MM.1S (cell line): Measurements from ENCODE around the gene POU3F3.

Experiments
- DNase-seq: peaks from one replicate; pipeline ENCODE4 v3.0.0-alpha.2; 2015
- H2AFZ ChIP-seq: fragments of 300-600 bp; sonication (generic); 2 replicates; pipeline ENCODE4 v1.6.0; 2016; ENCODE audit warnings: antibody characterized with exemption, low read length
- H3F3A ChIP-seq: fragments of 300-600 bp; sonication (generic); 2 replicates; pipeline ENCODE4 v1.6.1; 2016; ENCODE audit warnings: mild to moderate bottlenecking, antibody characterized with exemption, low read length, moderate library complexity, mixed read lengths; ENCODE audit not compliant: insufficient read depth
- H3K27ac ChIP-seq: fragments of 300-600 bp; sonication (generic); 2 replicates; pipeline ENCODE4 v1.5.1; 2016; ENCODE audit warnings: mild to moderate bottlenecking, low read length
- H3K27me3 ChIP-seq: fragments of 300-600 bp; sonication (generic); replicated peaks from 2 replicates; pipeline ENCODE4 v1.6.0; 2016; ENCODE audit warnings: low read length; ENCODE audit not compliant: insufficient read depth
- H3K36me3 ChIP-seq: fragments of 300-600 bp; sonication (generic); replicated peaks from 2 replicates; pipeline ENCODE4 v1.6.1; 2016; ENCODE audit warnings: mild to moderate bottlenecking, low read length, mixed read lengths; ENCODE audit not compliant: insufficient read depth
- H3K4me1 ChIP-seq: fragments of 300-600 bp; sonication (generic); 2 replicates; pipeline ENCODE4 v1.6.1; 2016; ENCODE audit warnings: low read length, mixed read lengths
- H3K4me2 ChIP-seq: fragments of 300-600 bp; sonication (generic); 2 replicates; pipeline ENCODE4 v1.6.0; 2016; ENCODE audit warnings: low read depth, low read length
- H3K4me3 ChIP-seq: fragments of 300-600 bp; sonication (generic); 2 replicates; pipeline ENCODE4 v1.5.1; 2016; ENCODE audit warnings: low read length, mixed read lengths
- H3K79me2 ChIP-seq: fragments of 300-600 bp; sonication (generic); 2 replicates; pipeline ENCODE4 v1.6.1; 2016; ENCODE audit warnings: mixed run types, low read length, mixed read lengths
- H3K9ac ChIP-seq: fragments of 300-600 bp; sonication (generic); 2 replicates; pipeline ENCODE4 v1.6.1; 2016; ENCODE audit warnings: low read length, mixed read lengths
- H3K9me2 ChIP-seq: fragments of 300-600 bp; sonication (generic); replicated peaks from 2 replicates; pipeline ENCODE4 v1.6.1; 2016; ENCODE audit warnings: mild to moderate bottlenecking, low read length, mixed read lengths; ENCODE audit not compliant: insufficient read depth
- H3K9me3 ChIP-seq: fragments of 300-600 bp; sonication (generic); replicated peaks from 2 replicates; pipeline ENCODE4 v1.6.1; 2016; ENCODE audit warnings: mild to moderate bottlenecking, low read length, mixed read lengths; ENCODE audit not compliant: insufficient read depth
- H4K20me1 ChIP-seq: fragments of 300-600 bp; sonication (generic); 2 replicates; pipeline ENCODE4 v1.6.1; 2016; ENCODE audit warnings: mild to moderate bottlenecking, low read length, moderate library complexity, mixed read lengths; ENCODE audit not compliant: insufficient read depth
- CTCF ChIP-seq: fragments of 300-600 bp; sonication (generic); IDR thresholded peaks from 2 replicates; pipeline ENCODE4 v1.5.1; 2016; ENCODE audit warnings: antibody characterized with exemption, low read length, mixed read lengths
- EZH2 ChIP-seq: fragments of 300-600 bp; sonication (generic); optimal IDR thresholded peaks from 2 replicates; pipeline ENCODE3; 2017; ENCODE audit warnings: low read depth, mild to moderate bottlenecking, antibody characterized with exemption, low read length, mixed read lengths
- EZH2phosphoT487 ChIP-seq: fragments of 300-600 bp; sonication (generic); IDR thresholded peaks from 2 replicates; pipeline ENCODE4 v1.6.1; 2018; ENCODE audit warnings: antibody characterized with exemption, low read length

POU3F3 gene

GRCh38 chr2:104834431-104835153 is 19.3 kb upstream of the POU3F3 start:
- TF ChIP-seq EZH2 (no peak), EZH2phosphoT487 (no peak), CTCF (no peak)

GRCh38 chr2:104836265-104836664 is 17.6 kb upstream of the POU3F3 start:
- no peak for TF ChIP-seq EZH2phosphoT487
- TF ChIP-seq CTCF: no peak
- TF ChIP-seq EZH2: no peak
- Histone ChIP-seq H3K4me1 (no peaks in the 10 kb centered on the region), H3K4me2 (no peak overlapping the region), H3K9ac (no peak overlapping the region), H3K4me3 (no peak overlapping the region), H3K9me3 (no peaks in the 10 kb centered on the region), H3K27me3 (no peaks in the 10 kb centered on the region), H3K79me2 (no peaks in the 10 kb centered on the region), H3K9me2 (no peaks in the 10 kb centered on the region), H3K27ac (no peak overlapping the region), H4K20me1 (no peaks in the 10 kb centered on the region), H3F3A (no peaks in the 10 kb centered on the region), H3K36me3 (no peaks in the 10 kb centered on the region), H2AFZ (no peak overlapping the region)
- no peak for DNase-seq

More at GRCh38 chr2:104834431-104835153, 19.3 kb upstream of the POU3F3 start:
- Histone ChIP-seq H3F3A (no peaks in the 10 kb centered on the region), H3K9ac (no peak overlapping the region), H3K4me2 (no peak overlapping the region), H3K4me1 (no peaks in the 10 kb centered on the region), H3K9me2 (no peaks in the 10 kb centered on the region), H3K36me3 (no peaks in the 10 kb centered on the region), H2AFZ (no peak overlapping the region), H3K27me3 (no peaks in the 10 kb centered on the region), H3K27ac (no peak overlapping the region), H4K20me1 (no peaks in the 10 kb centered on the region), H3K9me3 (no peaks in the 10 kb centered on the region), H3K4me3 (no peak overlapping the region), H3K79me2 (no peaks in the 10 kb centered on the region)
- DNase-seq: no peak

GRCh38 chr2:104836841-104837240 is 17.1 kb upstream of the POU3F3 start:
- Histone ChIP-seq H3K4me3 (no peak overlapping the region), H3K27me3 (no peaks in the 10 kb centered on the region), H3K79me2 (no peaks in the 10 kb centered on the region), H3K4me1 (no peaks in the 10 kb centered on the region), H4K20me1 (no peaks in the 10 kb centered on the region), H3K36me3 (no peaks in the 10 kb centered on the region), H3K9ac (no peak overlapping the region), H3F3A (no peaks in the 10 kb centered on the region), H3K9me3 (no peaks in the 10 kb centered on the region), H3K9me2 (no peaks in the 10 kb centered on the region), H3K27ac (no peak overlapping the region), H2AFZ (no peak overlapping the region), H3K4me2 (no peak overlapping the region)
- DNase-seq: no peak
- TF ChIP-seq EZH2: no peak
- no peak for TF ChIP-seq EZH2phosphoT487
- TF ChIP-seq CTCF: no peak
